ENCODE results near the gene EGFL8. TPM values are rescaled to one million over a fixed set of nuclear protein-coding genes. Genes with fewer than 3 reads are reported as not detected.
A peak's percentile ranks its signal among the peaks of the same experiment; 100 is the strongest.

EGFL8 gene
- total and polyA plus RNA-seq, 2 donors (not counting 3 experiments of a cell fraction or from before 2014, with no cell fraction given), result 9.0 to 12.6 TPM

DNA sequence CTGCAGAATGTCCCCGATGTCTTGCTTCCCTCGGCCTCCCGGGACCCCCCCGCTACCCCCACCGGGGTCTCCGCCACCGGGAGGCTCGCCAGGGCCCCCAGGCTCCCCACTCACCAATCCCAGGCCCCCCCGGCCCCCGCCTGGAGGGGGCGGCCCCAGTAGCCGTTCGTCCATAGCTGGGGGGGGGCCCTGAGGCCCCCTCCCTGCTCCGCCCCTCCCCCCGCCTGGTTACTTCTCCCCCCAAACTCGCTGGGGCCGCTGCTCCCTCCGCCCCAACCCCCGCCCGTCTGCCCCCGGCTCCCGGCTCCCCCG lies 25.3 kb downstream of the EGFL8 start:
- TF ChIP-seq GATA2 (IDR thresholded peaks at IDR 0.05; ENCODE audit: insufficient read depth, insufficient read length, low read depth, low read length) (no peak), FOS (IDR thresholded peaks at IDR 0.05; ENCODE audit: borderline replicate concordance, insufficient read depth, low read length) (no peak), CTCF (IDR thresholded peaks at IDR 0.05; ENCODE audit: extremely low read depth in 1 of 2, insufficient read depth in 1 of 2, low read depth in 1 of 2, low read length in 2 of 2) (no peak), POLR2A (IDR thresholded peaks at IDR 0.05; ENCODE audit: low read depth, low read length) (no peak), POLR2AphosphoS5 (IDR thresholded peaks at IDR 0.05; ENCODE audit: insufficient read depth, low read depth, low read length) (no peak), JUN (IDR thresholded peaks at IDR 0.05; ENCODE audit: borderline replicate concordance, insufficient read depth, insufficient read length, low read depth) (no peak), MYC (IDR thresholded peaks at IDR 0.05; ENCODE audit: low read depth, low read length) (no peak), EZH2 (IDR thresholded peaks at IDR 0.05; ENCODE audit: borderline replicate concordance, low read depth, low read length, severe bottlenecking) (no peak)
- TF ChIP-seq, protein P1, sequence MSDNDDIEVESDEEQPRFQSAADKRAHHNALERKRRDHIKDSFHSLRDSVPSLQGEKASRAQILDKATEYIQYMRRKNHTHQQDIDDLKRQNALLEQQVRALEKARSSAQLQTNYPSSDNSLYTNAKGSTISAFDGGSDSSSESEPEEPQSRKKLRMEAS (IDR thresholded peaks at IDR 0.05; ENCODE audit: insufficient read depth, insufficient read length), result no peak
- FAIRE-seq (no peak), DNase-seq (ENCODE audit: low read depth, low spot score) (no peak)
- intact Hi-C loops (cut with micrococcal nuclease) (loop anchor here (1.0 to 10.0 kb wide), 4 partner anchors 11 to 525 kb away; partner anchors contain the start of genes ATF6B, C6orf47, CSNK2B and GPANK1), dilution Hi-C loops (cut with MboI; ENCODE audit: extremely low pct_ligation_motif_present, low sequenced_read_pairs) (no loop called here)
- peak overlapping the region; percentile 32 to 83 (median 73) for H3K4me3 ChIP-seq (replicated peaks in 1 of 3; ENCODE audit: insufficient read depth in 1 of 3, low read depth in 1 of 3, low read length in 3 of 3)
- no peak overlapping the region for H2AFZ ChIP-seq (ENCODE audit: low read depth, low read length)
- H3K4me2 ChIP-seq (ENCODE audit: insufficient read depth, low read length), result peak overlapping the region; percentile 89
- H3K4me1 ChIP-seq (ENCODE audit: control insufficient read depth, extremely low read depth, insufficient read depth, low read length), result peaks cover 42% of the 10 kb centered on the region
- no peaks in the 10 kb centered on the region for H3K9me1 ChIP-seq (replicated peaks; ENCODE audit: control insufficient read depth, extremely low read depth, insufficient read depth, low read length)
- peaks cover 23% of the 10 kb centered on the region for H3K79me2 ChIP-seq (ENCODE audit: control insufficient read depth, insufficient read depth, low read length)
- ChIA-PET CTCF (interaction anchor here (1.0 to 1.8 kb wide), 3 partner anchors 12 to 62 kb away, joined by 3 to 6 read pairs (median 3); partner anchors contain the start of genes ATF6B and FKBPL), POLR2A (interaction anchor here (1.0 kb wide), 1 partner anchor 12 kb away, joined by 5 read pairs; no protein-coding TSS in a partner anchor)
- peak overlapping the region; percentile 66 for H3K9ac ChIP-seq (replicated peaks; ENCODE audit: extremely low read depth, insufficient read depth, low read length)
- no peaks in the 10 kb centered on the region for H4K20me1 ChIP-seq (replicated peaks; ENCODE audit: control insufficient read depth, extremely low read depth, insufficient read depth, low read length)
- H3K27ac ChIP-seq (ENCODE audit: insufficient read depth, low read depth, low read length), result peak overlapping the region; percentile 51
- peaks cover 0 to 16% of the 10 kb centered on the region in 2 experiments for H3K36me3 ChIP-seq (ENCODE audit: control insufficient read depth in 2 of 2, extremely low read depth in 1 of 2, insufficient read depth in 2 of 2, low read length in 2 of 2)
- no TSS peak for BruUV-seq (replicated peaks)
- H3K27me3 ChIP-seq (ENCODE audit: control insufficient read depth in 2 of 2, insufficient read depth in 2 of 2, low read length in 2 of 2), result no peaks in the 10 kb centered on the region
- H3K9me3 ChIP-seq (replicated peaks; ENCODE audit: control insufficient read depth, insufficient read depth, low read length), result no peaks in the 10 kb centered on the region

All from endothelial cell of umbilical vein (primary cell).